H1 (cell line): ENCODE measurements around the gene ALPG. TPM values are rescaled to one million over a fixed set of nuclear protein-coding genes. Genes with fewer than 3 reads are reported as not detected.

Source experiments
- CTCF ChIA-PET: fragments of 300-600 bp; sonication (Branson Sonifier 250); formaldehyde crosslinking; loops from one replicate; lab custom pipeline; 2021; ENCODE audit not compliant: partially characterized antibody; lab: Charles Lee
- POLR2A ChIA-PET: fragments of 300-600 bp; sonication (Branson Sonifier 250); formaldehyde crosslinking; loops from one replicate; lab custom pipeline; 2021; ENCODE audit warnings: inconsistent platforms; ENCODE audit not compliant: partially characterized antibody; lab: Charles Lee
- DNase-seq, 2 experiments: peaks; one replicate each; pipeline versions ENCODE4 v3.0.0 to v3.0.0-alpha.2; 2010 to 2022; ENCODE audit warnings: low spot score in 2 of 2, low read depth in 1 of 2, mixed read lengths in 1 of 2
- FAIRE-seq: peaks from 2 replicates; lab custom pipeline; 2011; peaks lifted over from hg19 to GRCh38; lab: Jason Lieb, UNC
- H2AFZ ChIP-seq: 2 replicates; pipeline ENCODE4 v1.8.1; 2012; ENCODE audit warnings: low read length, inconsistent platforms
- H2AK5ac ChIP-seq: 2 replicates; pipeline ENCODE4 v1.6.1; 2013; ENCODE audit warnings: low read depth, low read length
- H2BK120ac ChIP-seq: replicated peaks from 2 replicates; pipeline ENCODE3; 2013; ENCODE audit warnings: low read depth, low read length, inconsistent platforms
- H2BK12ac ChIP-seq: 2 replicates; pipeline ENCODE4 v1.6.1; 2013; ENCODE audit warnings: low read depth, low read length
- H2BK15ac ChIP-seq: 2 replicates; pipeline ENCODE4 v1.6.1; 2013; ENCODE audit warnings: low read length
- H2BK20ac ChIP-seq: 2 replicates; pipeline ENCODE4 v1.6.1; 2013; ENCODE audit warnings: low read length
- H2BK5ac ChIP-seq: 2 replicates; pipeline ENCODE4 v1.6.1; 2013; ENCODE audit warnings: low read depth, low read length
- H3K14ac ChIP-seq: 2 replicates; pipeline ENCODE4 v1.6.1; 2013; ENCODE audit warnings: inconsistent platforms; ENCODE audit not compliant: insufficient read length
- H3K18ac ChIP-seq: 2 replicates; pipeline ENCODE4 v1.6.1; 2013; ENCODE audit warnings: low read length; ENCODE audit errors: extremely low read depth
- H3K23ac ChIP-seq: 2 replicates; pipeline ENCODE4 v1.6.1; 2013; ENCODE audit warnings: inconsistent platforms; ENCODE audit not compliant: insufficient read length
- H3K23me2 ChIP-seq: 2 replicates; pipeline ENCODE4 v1.6.1; 2013; ENCODE audit warnings: low read depth, low read length
- H3K27ac ChIP-seq: 2 replicates; pipeline ENCODE4 v1.6.1; 2011; ENCODE audit warnings: low read depth, low read length, inconsistent platforms
- H3K27me3 ChIP-seq, 4 experiments: replicated peaks in 1 of 4; 1 replicate in 1 of 4; 2 replicates in 3 of 4; pipeline versions ENCODE4 v1.6.1 to v1.8.1; 2011 to 2013; ENCODE audit warnings: low read length in 3 of 4, mild to moderate bottlenecking in 3 of 4, inconsistent platforms in 2 of 4, mixed read lengths in 2 of 4, moderate library complexity in 1 of 4; ENCODE audit not compliant: control insufficient read depth in 3 of 4, insufficient read depth in 3 of 4; ENCODE audit errors: extremely low read depth in 1 of 4
- H3K36me3 ChIP-seq, 4 experiments: 2 replicates each; pipeline versions ENCODE4 v1.6.1 to v1.8.1; 2011 to 2013; ENCODE audit warnings: mild to moderate bottlenecking in 4 of 4, low read length in 3 of 4, moderate library complexity in 2 of 4, control low read depth in 1 of 4, inconsistent platforms in 1 of 4; ENCODE audit not compliant: insufficient read depth in 4 of 4, control insufficient read depth in 2 of 4
- H3K4ac ChIP-seq: replicated peaks from 2 replicates; pipeline ENCODE3; 2013; ENCODE audit warnings: low read length, low read depth, mixed read lengths, inconsistent platforms; ENCODE audit not compliant: insufficient read length
- H3K4me1 ChIP-seq, 4 experiments: replicated peaks in 1 of 4; 1 replicate in 1 of 4; 2 replicates in 3 of 4; pipeline versions ENCODE4 v1.6.1 to v1.8.1; 2011 to 2013; ENCODE audit warnings: low read length in 3 of 4, inconsistent platforms in 2 of 4, mixed read lengths in 1 of 4; ENCODE audit not compliant: insufficient read depth in 4 of 4, control insufficient read depth in 3 of 4
- H3K4me2 ChIP-seq, 2 experiments: 2 replicates each; pipeline versions ENCODE4 v1.6.1 to v1.8.1; 2011 to 2013; ENCODE audit warnings: low read depth in 2 of 2, low read length in 2 of 2, control low read depth in 1 of 2, inconsistent platforms in 1 of 2, mild to moderate bottlenecking in 1 of 2; ENCODE audit not compliant: insufficient read depth in 1 of 2
- H3K4me3 ChIP-seq, 4 experiments: fragments of 200-600, 300-600 bp in 1 of 4; sonication (generic), shearing (Covaris generic), sonication (Bioruptor Twin) in 1 of 4; 2 replicates each; pipeline versions ENCODE4 v1.5.1 to v1.8.1; 2011 to 2016; ENCODE audit warnings: low read length in 4 of 4, low read depth in 3 of 4, control low read depth in 2 of 4, inconsistent platforms in 2 of 4, mild to moderate bottlenecking in 2 of 4, mixed read lengths in 1 of 4, moderate library complexity in 1 of 4; ENCODE audit not compliant: insufficient read depth in 2 of 4; ENCODE audit errors: extremely low read depth in 1 of 4
- H3K56ac ChIP-seq: replicated peaks from 2 replicates; pipeline ENCODE3; 2013; ENCODE audit warnings: low read depth, mild to moderate bottlenecking, mixed read lengths, low read length, inconsistent platforms; ENCODE audit not compliant: insufficient read length
- H3K79me1 ChIP-seq: 2 replicates; pipeline ENCODE4 v1.6.1; 2013; ENCODE audit warnings: low read depth, low read length, control low read depth
- H3K79me2 ChIP-seq, 2 experiments: 2 replicates each; pipeline versions ENCODE4 v1.6.1 to v1.8.1; 2012 to 2013; ENCODE audit warnings: low read length in 2 of 2, mild to moderate bottlenecking in 2 of 2, inconsistent platforms in 1 of 2; ENCODE audit not compliant: insufficient read depth in 2 of 2, control insufficient read depth in 1 of 2
- H3K9ac ChIP-seq, 4 experiments: replicated peaks in 1 of 4; 1 replicate in 1 of 4; 2 replicates in 3 of 4; pipeline versions ENCODE4 v1.6.1 to v1.8.1; 2011 to 2013; ENCODE audit warnings: low read depth in 3 of 4, low read length in 3 of 4, control low read depth in 2 of 4, mild to moderate bottlenecking in 2 of 4, moderate library complexity in 2 of 4, inconsistent platforms in 1 of 4; ENCODE audit errors: extremely low read depth in 1 of 4
- H3K9me3 ChIP-seq, 2 experiments: 2 replicates each; pipeline versions ENCODE4 v1.6.1 to v1.8.1; 2012 to 2013; ENCODE audit warnings: mild to moderate bottlenecking in 2 of 2, moderate library complexity in 2 of 2, control low read depth in 1 of 2, inconsistent platforms in 1 of 2, low read depth in 1 of 2, low read length in 1 of 2, mixed read lengths in 1 of 2; ENCODE audit not compliant: insufficient read depth in 2 of 2
- H4K20me1 ChIP-seq, 2 experiments: replicated peaks in 1 of 2; 2 replicates each; pipeline versions ENCODE3 to v1.8.1; 2011 to 2013; ENCODE audit warnings: inconsistent platforms in 2 of 2, low read length in 2 of 2, mild to moderate bottlenecking in 1 of 2; ENCODE audit not compliant: insufficient read depth in 2 of 2, control insufficient read depth in 1 of 2
- H4K5ac ChIP-seq: 2 replicates; pipeline ENCODE4 v1.6.1; 2013; ENCODE audit warnings: low read length, low read depth, mixed read lengths, inconsistent platforms; ENCODE audit not compliant: insufficient read length
- H4K8ac ChIP-seq: 2 replicates; pipeline ENCODE4 v1.8.0; 2013; ENCODE audit warnings: mild to moderate bottlenecking, moderate library complexity, low read length, inconsistent platforms; ENCODE audit not compliant: insufficient read depth; ENCODE audit errors: extremely low read depth
- H4K91ac ChIP-seq: replicated peaks from 2 replicates; pipeline ENCODE3; 2013; ENCODE audit warnings: low read length, mixed read lengths, inconsistent platforms; ENCODE audit not compliant: insufficient read length
- ASH2L ChIP-seq: fragments of 200-600, 300-600 bp; sonication (generic); IDR thresholded peaks from one replicate; pipeline ENCODE4 v1.7.1; 2017; ENCODE audit warnings: low read length
- CEBPB ChIP-seq: IDR thresholded peaks from 2 replicates; pipeline ENCODE4 v1.6.1; 2012; ENCODE audit warnings: low read depth, low read length
- EP300 ChIP-seq, 2 experiments: IDR thresholded peaks; 1 replicate in 1 of 2; 2 replicates in 1 of 2; pipeline ENCODE4 v1.6.1; 2011 to 2012; ENCODE audit warnings: low read depth in 2 of 2, low read length in 2 of 2, mild to moderate bottlenecking in 2 of 2, borderline replicate concordance in 1 of 2, inconsistent platforms in 1 of 2, moderate library complexity in 1 of 2
- GTF2F1 ChIP-seq: IDR thresholded peaks from 2 replicates; pipeline ENCODE4 v1.6.1; 2012; ENCODE audit warnings: low read depth, low read length, improper control_type of control experiment, borderline replicate concordance
- JUND ChIP-seq: IDR thresholded peaks from 2 replicates; pipeline ENCODE4 v1.6.1; 2011; ENCODE audit warnings: mild to moderate bottlenecking, improper control_type of control experiment, low read length
- MAFK ChIP-seq: IDR thresholded peaks from 2 replicates; pipeline ENCODE4 v1.6.1; 2012; ENCODE audit warnings: low read depth, mild to moderate bottlenecking, improper control_type of control experiment, low read length
- NRF1 ChIP-seq: IDR thresholded peaks from 2 replicates; pipeline ENCODE4 v1.6.1; 2011; ENCODE audit warnings: mild to moderate bottlenecking, low read depth, low read length, improper control_type of control experiment
- POU5F1 ChIP-seq: IDR thresholded peaks from 2 replicates; pipeline ENCODE4 v1.6.1; 2011; ENCODE audit warnings: low read depth, mild to moderate bottlenecking, low read length, moderate library complexity
- SAP30 ChIP-seq: fragments of 300-600 bp; sonication (generic); IDR thresholded peaks from 2 replicates; pipeline ENCODE4 v1.7.1; 2012; ENCODE audit warnings: low read length, moderate library complexity, mild to moderate bottlenecking, inconsistent platforms; ENCODE audit not compliant: insufficient read depth, insufficient replicate concordance
- SP2 ChIP-seq: IDR thresholded peaks from 2 replicates; pipeline ENCODE4 v1.6.1; 2012; ENCODE audit warnings: mild to moderate bottlenecking, low read length, inconsistent platforms
- TEAD4 ChIP-seq: IDR thresholded peaks from 2 replicates; pipeline ENCODE4 v1.6.1; 2012; ENCODE audit warnings: low read depth, low read length, inconsistent platforms, mixed read lengths
- WGBS, 2 experiments: shearing (Covaris generic) in 1 of 2; methylation state at CpG; one replicate each; pipeline versions ENCODE4 v1.1.6 to v1.1.7; 2013 to 2015; ENCODE audit warnings: low lambda C conversion rate in 2 of 2, mixed read lengths in 2 of 2, inconsistent platforms in 1 of 2, low coverage in 1 of 2, missing lambda C conversion rate in 1 of 2; ENCODE audit not compliant: insufficient replicate concordance in 2 of 2, insufficient coverage in 1 of 2, insufficient read length in 1 of 2; ENCODE audit errors: extremely low coverage in 1 of 2, missing lambda C conversion rate in 1 of 2; 5-methylcytosine and 5-hydroxymethylcytosine counted together
- polyA plus RNA-seq, 7 experiments: library from polyadenylated mRNA; depleted of rRNA in 3 of 7; stranded (reverse) in 5 of 7; unstranded in 2 of 7; fragments of >200 nt in 5 of 7; fragments of 200-250 nt in 2 of 7; gene quantifications; 1 replicate in 5 of 7; 2 replicates in 1 of 7; 4 replicates in 1 of 7; pipeline versions ENCODE4 v1.2.1 to v1.2.3, GENCODE V29; 2011 to 2013; ENCODE audit warnings: missing spikeins in 2 of 7, mixed read lengths in 2 of 7
- total RNA-seq: library from RNA; stranded (reverse); fragmentation: NEBNext Ultra II Directional; extraction: Animal tissue kit (Norgen Biotek cat#: 25700); gene quantifications from 2 replicates; pipeline ENCODE4 v1.2.1, GENCODE V29; 2021

The ALPG gene
- total and polyA plus RNA-seq, 2 of the 8 experiments (the other 6 are each of a cell fraction or from before 2014, with no cell fraction given), result 0.56 to 2.1 TPM

- DNase-seq (no peak), FAIRE-seq (no peak)
- CTCF ChIA-PET, result interaction anchor here (0.6 to 4.9 kb wide), 55 partner anchors 10 to 659 kb away, joined by 3 to 68 read pairs (median 5); partner anchors contain the start of genes ALPP and CHRND
- no peak overlapping the region for H3K14ac ChIP-seq
- H2BK120ac ChIP-seq, result no peak overlapping the region
- no peaks in the 10 kb centered on the region for H4K20me1 ChIP-seq
- no peak overlapping the region for H3K23ac ChIP-seq
- no peak overlapping the region for H2AFZ ChIP-seq
- no peaks in the 10 kb centered on the region for H3K9me3 ChIP-seq
- 0 out of 2 replicates have a peak overlapping the region, but pooled peaks have one; percentile 40 for H2AK5ac ChIP-seq
- no peak overlapping the region for H2BK15ac ChIP-seq
- H4K5ac ChIP-seq, result no peak overlapping the region
- H3K4me3 ChIP-seq, result no peak overlapping the region
- no peaks in the 10 kb centered on the region for H3K79me2 ChIP-seq
- H4K8ac ChIP-seq, result no peak overlapping the region
- no peak overlapping the region for H3K4ac ChIP-seq
- H2BK20ac ChIP-seq, result peak overlapping the region; percentile 72; the same call in 1 of the 2 replicates
- H3K36me3 ChIP-seq, result no peaks in the 10 kb centered on the region
- H3K79me1 ChIP-seq, result no peaks in the 10 kb centered on the region
- no peak overlapping the region for H3K4me2 ChIP-seq
- no peaks in the 10 kb centered on the region for H3K23me2 ChIP-seq
- H2BK5ac ChIP-seq, result peak overlapping the region; percentile 35; the same call in 1 of the 2 replicates
- H3K27ac ChIP-seq, result no peak overlapping the region
- H3K9ac ChIP-seq, result no peak overlapping the region
- peaks cover 0 to 2% (median 0%) of the 10 kb centered on the region in 4 experiments; a peak in 3 of 7 replicates for H3K27me3 ChIP-seq
- POLR2A ChIA-PET, result interaction anchor here (1.2 to 1.7 kb wide), 7 partner anchors 22 to 72 kb away, joined by 3 to 9 read pairs (median 4); no protein-coding TSS in a partner anchor
- H4K91ac ChIP-seq, result no peak overlapping the region
- TF ChIP-seq EP300 (IDR thresholded peaks at IDR 0.05; ENCODE audit: borderline replicate concordance in 1 of 2, low read depth in 2 of 2, low read length in 2 of 2) (no peak), SP2 (no peak), CEBPB (no peak), JUND (no peak), ASH2L (no peak), MAFK (no peak), SAP30 (no peak), POU5F1 (no peak), GTF2F1 (no peak), TEAD4 (no peak), NRF1 (no peak)
- peak overlapping the region; percentile 75; the same call in 1 of the 2 replicates for H2BK12ac ChIP-seq
- H3K18ac ChIP-seq, result peak overlapping the region; percentile 71; the same call in 1 of the 2 replicates
- H3K56ac ChIP-seq, result no peak overlapping the region
- WGBS, 2 experiments, result 34% methylated on average over 3 of the region's 5 CpGs; no CpG with 5 or more reads in 1 of the 2 experiments
- peaks cover 0 to 8% (median 4%) of the 10 kb centered on the region in 4 experiments; a peak in 4 of 7 replicates for H3K4me1 ChIP-seq
Measured at GRCh38 chr2:232439758-232440135, 33.1 kb downstream of the ALPG start.
